ENCODE measurements around the gene SCN10A.

SCN10A gene

DNA sequence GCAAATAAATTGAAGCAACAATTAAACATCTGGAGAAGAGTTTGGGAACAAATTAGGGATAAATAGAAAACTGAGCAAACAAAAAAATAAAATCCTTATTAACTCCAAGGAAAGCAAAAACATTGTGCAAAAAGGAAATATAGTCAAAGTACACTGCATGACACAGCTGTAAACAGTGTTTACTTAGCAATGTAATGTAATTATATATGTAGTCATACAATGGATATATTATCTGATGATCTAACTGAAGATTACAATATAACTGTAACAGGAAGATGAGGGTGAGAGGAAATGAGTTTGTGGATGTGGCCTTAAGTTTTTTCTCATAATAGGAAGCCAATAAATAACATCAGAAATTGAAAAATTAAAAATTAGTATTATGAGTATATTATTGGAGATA lies 42.5 kb downstream of the SCN10A start:
- DNase-seq (ENCODE audit: low read depth, low spot score), result no peak

DNA sequence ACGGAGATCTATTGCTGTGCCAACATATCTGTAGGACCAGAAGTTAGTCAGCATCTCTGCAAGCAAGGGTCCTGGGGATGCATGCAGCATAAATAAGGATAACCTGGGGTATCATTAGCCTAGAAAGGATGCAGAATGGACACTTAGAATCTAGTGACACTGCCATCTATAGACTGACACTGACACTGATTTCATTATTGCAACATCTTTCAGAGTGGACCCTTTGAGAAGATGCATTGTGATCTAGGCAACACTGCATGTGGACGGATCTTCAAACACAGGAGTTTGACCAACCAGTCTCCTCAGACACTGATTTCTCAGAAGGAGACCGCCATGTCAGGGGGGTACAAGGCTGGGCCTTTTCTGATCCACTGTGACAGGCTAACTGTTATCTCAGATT lies 52.4 kb downstream of the SCN10A start:
- no peak for DNase-seq (ENCODE audit: low read depth, low spot score)

GRCh38 chr3:38758557-38758956 lies 57.5 kb downstream of the SCN10A start:
- no peak for DNase-seq (ENCODE audit: low read depth, low spot score)

GRCh38 chr3:38757721-38758120 lies 58.3 kb downstream of the SCN10A start:
- no peak for DNase-seq (ENCODE audit: low read depth, low spot score)

DNA sequence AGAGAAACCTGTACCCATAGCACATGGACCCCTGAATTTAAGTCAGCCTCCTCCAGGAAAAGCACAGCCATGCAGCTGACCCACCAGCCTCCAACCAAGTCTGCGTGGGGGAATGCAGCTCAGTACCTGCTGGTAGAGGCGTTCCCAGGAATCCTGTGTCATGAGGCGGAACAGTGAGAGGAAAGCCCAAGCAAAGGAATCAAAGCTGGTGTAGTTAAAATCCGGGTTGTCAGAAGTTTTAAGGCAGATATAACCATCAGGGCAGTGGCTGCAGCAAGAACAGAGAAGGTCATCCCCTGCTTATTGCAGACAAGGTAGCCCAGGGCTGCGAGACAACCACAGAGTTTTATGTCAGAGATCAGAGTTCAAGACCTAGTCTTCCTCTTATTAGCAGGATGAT lies 59.1 kb downstream of the SCN10A start:
- DNase-seq (ENCODE audit: low read depth, low spot score), result no peak

DNA sequence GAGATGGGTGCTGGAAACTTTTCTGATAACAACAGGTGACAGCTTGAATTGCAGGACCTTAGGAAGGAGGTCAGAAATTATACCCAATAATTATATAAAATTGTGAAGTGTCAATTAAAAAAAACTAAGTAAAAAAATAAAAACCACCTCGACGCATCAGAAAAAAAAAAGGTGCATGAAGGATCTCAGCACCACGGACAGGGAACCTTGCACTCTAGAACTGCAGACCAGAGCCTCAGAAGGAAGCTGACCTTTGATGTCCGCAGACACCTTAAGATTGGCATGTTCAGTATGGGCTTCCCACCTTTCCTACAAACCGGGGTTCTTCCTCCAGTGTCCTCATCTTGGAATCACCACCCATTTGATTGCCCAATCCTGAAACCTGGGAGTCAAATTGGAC lies 60.9 kb downstream of the SCN10A start:
- DNase-seq (ENCODE audit: low read depth, low spot score), result no peak

- DNase-seq (ENCODE audit: low read depth, low spot score), result no peak
Measured at GRCh38 chr3:38746641-38747040, 69.4 kb downstream of the SCN10A start.

DNA sequence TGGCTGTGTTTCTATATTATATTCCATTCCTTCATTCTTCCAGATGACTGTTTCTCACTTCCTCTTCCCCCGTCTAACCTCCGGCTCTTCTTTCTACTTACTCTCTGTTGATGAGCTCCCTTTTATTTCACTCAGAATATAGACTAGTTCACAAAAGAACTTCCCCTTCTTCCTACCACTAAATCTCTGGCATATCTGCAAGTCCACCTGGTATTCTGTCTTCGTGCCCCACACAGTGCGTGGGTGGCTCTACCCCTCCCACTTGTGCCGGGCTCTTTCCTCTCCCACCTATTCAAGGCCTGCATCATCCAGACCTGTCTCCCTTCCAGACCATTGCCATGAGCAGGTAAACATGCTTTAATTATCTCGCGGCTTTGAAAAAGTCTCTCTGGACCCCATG lies 73.0 kb downstream of the SCN10A start:
- DNase-seq (ENCODE audit: low read depth, low spot score), result no peak

- DNase-seq (ENCODE audit: low read depth, low spot score), result no peak
Measured at GRCh38 chr3:38742550-38742949, 73.5 kb downstream of the SCN10A start.

DNA sequence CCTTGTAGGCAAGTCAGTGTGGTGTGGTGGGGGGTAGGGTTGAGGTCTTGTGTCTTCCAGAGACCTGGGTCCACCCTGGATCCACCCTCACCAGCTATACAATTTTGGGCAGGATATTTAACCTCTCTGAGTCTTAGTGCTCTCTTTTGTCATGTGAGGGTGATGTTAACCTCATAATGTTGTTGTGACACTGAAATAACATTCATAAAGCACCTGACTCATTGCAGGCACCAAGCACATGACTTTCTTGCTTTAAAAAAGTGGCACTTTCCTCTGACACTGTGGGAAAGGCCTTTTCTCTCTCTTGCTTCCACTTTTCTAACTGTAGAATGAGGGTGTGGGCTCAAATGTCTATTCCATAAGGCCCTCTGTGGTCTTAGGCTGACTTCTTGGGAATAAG lies 75.5 kb downstream of the SCN10A start:
- no peak for DNase-seq (ENCODE audit: low read depth, low spot score)

GRCh38 chr3:38739931-38740330 lies 76.1 kb downstream of the SCN10A start:
- DNase-seq (ENCODE audit: low read depth, low spot score), result no peak

GRCh38 chr3:38739396-38739689 lies 76.7 kb downstream of the SCN10A start:
- DNase-seq (ENCODE audit: low read depth, low spot score), result no peak

GRCh38 chr3:38738630-38739395 lies 77.2 kb downstream of the SCN10A start:
- no peak for DNase-seq (ENCODE audit: low read depth, low spot score)

- DNase-seq (ENCODE audit: low read depth, low spot score), result no peak
Measured at GRCh38 chr3:38731522-38731921, 84.5 kb downstream of the SCN10A start.

- DNase-seq (ENCODE audit: low read depth, low spot score), result no peak
Measured at GRCh38 chr3:38730281-38730680, 85.7 kb downstream of the SCN10A start.

GRCh38 chr3:38728008-38728407 lies 88.0 kb downstream of the SCN10A start:
- no peak for DNase-seq (ENCODE audit: low read depth, low spot score)

DNA sequence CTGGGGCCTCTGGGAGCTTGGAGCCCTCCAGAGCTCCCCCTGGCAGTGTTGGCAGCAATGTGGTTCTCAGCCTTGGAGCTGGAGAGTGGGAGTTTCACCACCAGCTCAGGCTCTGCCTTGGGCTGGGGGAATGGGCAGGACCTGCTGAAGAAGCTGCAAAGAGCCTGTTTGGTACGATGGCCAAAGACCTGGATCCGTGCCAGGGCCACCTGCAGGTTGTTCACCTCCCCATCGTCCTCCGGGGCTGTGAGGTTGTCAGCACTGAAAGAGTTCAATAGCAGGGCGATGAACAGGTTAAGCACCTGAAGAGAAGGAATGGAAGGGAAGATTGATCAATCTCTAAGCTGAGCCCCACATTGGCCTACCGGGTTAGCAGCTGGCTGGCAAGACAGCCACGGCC lies 89.3 kb downstream of the SCN10A start:
- no peak for DNase-seq (ENCODE audit: low read depth, low spot score)

GRCh38 chr3:38725726-38726419 lies 90.1 kb downstream of the SCN10A start:
- DNase-seq (ENCODE audit: low read depth, low spot score), result no peak

GRCh38 chr3:38724392-38724736 lies 91.7 kb downstream of the SCN10A start:
- no peak for DNase-seq (ENCODE audit: low read depth, low spot score)

GRCh38 chr3:38723569-38724391 lies 92.2 kb downstream of the SCN10A start:
- DNase-seq (ENCODE audit: low read depth, low spot score), result no peak

- no peak for DNase-seq (ENCODE audit: low read depth, low spot score)
Measured at GRCh38 chr3:38722781-38723568, 93.0 kb downstream of the SCN10A start.

- no peak for DNase-seq (ENCODE audit: low read depth, low spot score)
Measured at GRCh38 chr3:38721207-38721772, 94.7 kb downstream of the SCN10A start.
